NCI-H2081 (cell line): ENCODE results near the gene BNC2.

ENCODE experiments used
- DNase-seq, 2 experiments: peaks; one replicate each; lab custom pipeline; 2025; lab: John Stamatoyannopoulos, UW

The BNC2 gene

GRCh38 chr9:16417161-16417560, 453.3 kb downstream of the BNC2 start:
- peak; percentile 57 to 64 for DNase-seq

- no peak for DNase-seq
These were observed 456.0 kb downstream of the BNC2 start for GRCh38 chr9:16414451-16414850.

- no peak for DNase-seq
These were observed 456.9 kb downstream of the BNC2 start for GRCh38 chr9:16413509-16414016.

DNA sequence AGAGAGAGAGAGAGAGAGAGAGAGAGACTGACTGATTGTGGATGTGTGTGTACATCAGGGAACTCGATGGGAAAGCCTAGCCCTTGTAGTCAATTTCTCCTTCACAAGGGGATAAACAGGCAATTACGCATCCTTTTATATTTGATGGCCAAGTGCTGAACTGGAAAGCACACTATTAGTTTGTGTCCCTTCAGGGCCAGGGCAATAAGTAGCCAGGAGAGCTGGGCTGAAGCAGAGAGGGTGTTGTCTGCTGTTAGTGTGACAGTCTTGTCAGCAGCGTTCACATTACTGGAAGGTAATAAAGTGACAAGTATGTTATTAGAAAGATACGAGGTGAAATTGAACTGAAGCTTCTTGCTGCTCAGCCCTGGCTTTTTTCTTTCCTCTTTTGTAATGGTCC, 457.7 kb downstream of the BNC2 start:
- DNase-seq, result no peak

GRCh38 chr9:16411311-16411710, 459.2 kb downstream of the BNC2 start:
- DNase-seq, result no peak

- DNase-seq, result no peak
These were observed 459.7 kb downstream of the BNC2 start for GRCh38 chr9:16410601-16411280.

DNA sequence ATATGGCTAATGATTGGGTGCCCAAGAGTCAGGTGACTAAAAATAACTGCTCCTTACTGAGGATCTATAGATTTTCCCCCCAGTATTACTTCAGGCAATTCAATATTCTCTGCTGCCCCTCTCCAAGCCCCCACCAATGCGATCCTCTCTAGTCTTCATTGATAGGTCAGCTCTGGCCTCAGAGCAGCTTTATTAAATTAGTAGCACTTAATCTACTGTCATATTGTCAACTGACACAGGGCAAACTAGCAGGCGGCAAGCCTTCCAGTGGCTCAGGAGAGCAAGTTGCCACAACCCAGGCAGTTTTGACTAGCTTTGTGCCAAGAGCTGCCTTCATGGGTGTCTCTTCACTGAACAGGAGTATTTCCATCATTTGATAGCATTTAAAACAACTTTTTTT, 462.9 kb downstream of the BNC2 start:
- DNase-seq, result no peak

DNA sequence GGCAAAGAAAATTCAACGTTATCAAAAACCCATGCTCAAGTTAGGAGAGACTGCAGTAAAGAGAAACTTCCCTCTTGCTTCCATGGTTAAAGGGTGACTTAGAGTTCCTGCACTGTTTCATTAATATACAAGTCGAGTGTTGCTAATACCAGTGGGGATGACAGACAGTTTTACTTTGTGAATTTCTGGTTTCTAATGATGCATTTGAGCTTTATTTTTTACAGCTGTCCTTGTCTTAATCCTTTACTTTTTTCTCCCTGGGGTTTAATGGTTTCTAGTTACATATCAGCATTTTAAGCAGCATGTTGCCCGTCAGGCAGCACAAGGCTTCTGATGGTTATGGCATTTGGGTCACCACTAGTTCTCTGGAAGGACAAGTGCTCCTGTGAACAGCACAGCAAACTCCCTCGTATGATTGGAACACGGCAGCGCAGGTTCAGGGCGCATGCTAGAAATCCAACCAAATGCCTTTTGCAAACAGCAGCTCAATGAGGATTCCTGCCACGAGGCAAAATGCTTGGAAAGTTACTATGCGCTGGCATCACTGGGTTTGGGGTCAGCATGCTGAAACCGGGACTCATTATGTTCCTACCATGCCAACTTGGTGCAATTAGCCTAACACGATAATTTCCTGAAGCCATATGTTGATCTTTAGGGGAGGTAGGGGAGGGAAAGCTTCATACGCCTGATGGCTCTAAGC, 463.8 kb downstream of the BNC2 start:
- no peak for DNase-seq

- DNase-seq, result no peak
These were observed 465.0 kb downstream of the BNC2 start for GRCh38 chr9:16405421-16405820.

DNA sequence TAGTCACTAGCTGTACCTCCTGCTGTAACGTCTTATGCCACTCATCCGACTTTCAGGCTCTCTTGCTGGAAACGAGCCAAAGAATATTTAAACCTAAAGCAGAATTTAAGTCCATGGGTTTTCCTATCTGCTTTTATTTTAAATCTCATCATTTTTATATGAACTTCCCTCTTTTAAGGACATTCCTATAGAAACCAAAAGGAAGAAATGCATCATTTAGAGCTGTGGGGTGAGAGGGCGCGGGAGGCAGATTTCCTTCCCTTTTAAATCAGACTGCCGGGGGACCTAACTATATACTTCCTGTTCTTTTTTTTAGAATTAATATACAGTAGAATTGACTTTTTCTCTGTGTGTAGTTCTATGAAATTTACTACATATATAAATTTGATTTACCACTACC, 468.8 kb downstream of the BNC2 start:
- DNase-seq, result no peak

DNA sequence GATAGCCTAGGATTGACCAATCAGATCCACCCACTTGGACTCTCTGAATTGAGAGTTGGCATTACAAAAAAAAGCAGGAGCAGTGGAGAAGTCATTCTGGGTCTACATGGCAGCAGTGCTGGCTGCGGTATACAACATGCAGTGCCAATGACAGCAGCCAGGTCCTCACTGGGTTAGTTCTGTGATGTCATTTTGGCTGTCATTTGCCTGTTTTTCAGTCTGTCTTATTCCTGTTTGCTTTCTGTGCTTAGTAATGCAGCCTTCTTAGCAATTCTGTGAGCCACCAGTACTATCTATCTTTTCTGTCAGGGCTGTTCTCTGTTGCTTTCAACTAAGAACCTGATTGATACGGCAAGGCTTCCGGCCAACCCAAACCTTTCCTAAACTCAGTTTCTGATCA, 471.8 kb downstream of the BNC2 start:
- DNase-seq, result no peak

- no peak for DNase-seq
These were observed 474.1 kb downstream of the BNC2 start for GRCh38 chr9:16396389-16396788.

DNA sequence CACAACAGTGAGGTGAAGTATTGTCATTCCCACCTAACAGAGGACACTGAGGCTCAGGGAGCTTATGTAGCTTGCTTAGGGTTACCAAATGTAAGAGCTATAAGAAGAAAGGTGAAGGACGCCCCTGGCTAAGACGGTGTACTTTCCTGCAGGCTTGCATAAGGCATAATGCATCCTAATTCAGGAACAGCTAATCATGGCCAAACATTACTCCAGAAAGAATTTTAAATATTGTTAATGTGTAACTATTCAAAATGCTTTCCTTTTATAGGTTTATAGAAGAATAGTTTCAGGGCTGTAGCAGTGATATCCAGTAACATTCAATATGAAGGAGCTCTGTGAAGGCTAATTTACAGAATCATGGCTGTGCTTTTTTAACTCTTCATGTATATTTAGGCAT, 479.1 kb downstream of the BNC2 start:
- no peak for DNase-seq

DNA sequence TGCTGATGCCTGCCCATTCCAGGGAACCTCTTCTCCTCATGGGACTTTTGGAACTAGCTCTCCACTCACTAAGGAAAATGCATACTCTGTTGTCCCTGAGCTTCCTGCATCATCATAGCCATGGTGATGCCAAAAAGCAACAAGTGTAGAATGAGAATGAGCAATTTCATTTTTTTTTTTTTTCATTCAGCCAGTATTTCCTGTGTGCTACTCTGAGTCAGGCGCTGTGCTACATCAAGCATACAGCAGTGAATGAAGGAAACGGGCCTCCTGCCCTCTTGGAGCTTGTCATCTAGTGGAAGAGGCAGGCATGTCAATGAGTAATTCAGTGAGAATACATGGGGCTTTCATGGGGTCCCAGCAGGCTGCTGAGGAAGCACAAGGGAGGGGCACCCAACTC, 483.1 kb downstream of the BNC2 start:
- DNase-seq, result no peak

DNA sequence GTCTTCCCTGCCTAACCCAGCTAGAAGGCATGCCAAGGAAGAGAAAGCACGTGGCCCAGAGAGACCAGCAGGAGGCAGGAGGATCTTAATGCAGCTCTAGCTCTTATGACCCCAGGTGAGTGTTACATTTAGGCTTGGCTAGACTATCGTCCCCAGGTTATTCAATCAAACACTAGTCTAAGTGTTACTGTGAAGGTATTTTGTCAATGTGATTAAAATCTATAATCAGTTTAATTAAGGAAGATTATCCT, 483.7 kb downstream of the BNC2 start:
- DNase-seq, result no peak

GRCh38 chr9:16386007-16386826, 484.3 kb downstream of the BNC2 start:
- no peak for DNase-seq

GRCh38 chr9:16385590-16385989, 484.9 kb downstream of the BNC2 start:
- DNase-seq, result no peak

- no peak for DNase-seq
These were observed 485.5 kb downstream of the BNC2 start for GRCh38 chr9:16384993-16385392.

DNA sequence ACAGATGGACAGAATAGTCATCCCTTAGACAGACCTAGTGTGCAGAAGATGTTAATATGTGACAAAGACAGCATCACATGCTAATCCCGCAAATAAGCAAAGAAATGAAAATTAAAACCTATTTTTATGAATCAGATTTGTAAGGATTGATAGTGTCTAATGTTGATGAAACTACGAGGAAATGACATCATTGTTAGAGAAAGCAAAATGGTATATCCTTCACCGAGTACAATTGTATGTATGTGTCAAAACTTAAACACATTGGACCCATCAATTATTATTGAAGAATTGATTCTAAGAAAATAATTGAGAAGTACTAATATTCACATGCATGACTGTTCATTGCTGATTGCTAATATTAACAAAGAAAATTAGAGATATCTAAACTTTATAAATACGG, 493.2 kb downstream of the BNC2 start:
- no peak for DNase-seq

GRCh38 chr9:16371306-16371705, 499.2 kb downstream of the BNC2 start:
- no peak for DNase-seq

- no peak for DNase-seq
These were observed 499.8 kb downstream of the BNC2 start for GRCh38 chr9:16370647-16371046.

- no peak for DNase-seq
These were observed 501.0 kb downstream of the BNC2 start for GRCh38 chr9:16369427-16369826.
